Midbrain (tissue), 1 donor: ENCODE results near the gene ZSCAN25.
"Not testable (repeated sequence)": the region's sequence is repeated elsewhere in the genome, so short reads cannot be mapped to it uniquely, and the experiment has no call there.

ENCODE experiments used
- DNase-seq: peaks from one replicate; lab custom pipeline; 2025; lab: John Stamatoyannopoulos, UW

The ZSCAN25 gene

GRCh38 chr7:99645590-99645989 is 28.8 kb downstream of the ZSCAN25 start:
- no peak for DNase-seq

- DNase-seq = no peak
Measured at GRCh38 chr7:99648843-99649242, 32.1 kb downstream of the ZSCAN25 start.

GRCh38 chr7:99651290-99651689 is 34.5 kb downstream of the ZSCAN25 start:
- no peak for DNase-seq

GRCh38 chr7:99652671-99653070 is 35.9 kb downstream of the ZSCAN25 start:
- DNase-seq = no peak

- not testable (repeated sequence) for DNase-seq
Measured at GRCh38 chr7:99653269-99653668, 36.5 kb downstream of the ZSCAN25 start.

- DNase-seq = no peak
Measured at GRCh38 chr7:99653754-99654153, 37.0 kb downstream of the ZSCAN25 start.

GRCh38 chr7:99654626-99655025 is 37.9 kb downstream of the ZSCAN25 start:
- DNase-seq = not testable (repeated sequence)

- not testable (repeated sequence) for DNase-seq
Measured at GRCh38 chr7:99657879-99658278, 41.1 kb downstream of the ZSCAN25 start.

- no peak for DNase-seq
Measured at GRCh38 chr7:99665312-99666012, 48.7 kb downstream of the ZSCAN25 start.

GRCh38 chr7:99666013-99666395 is 49.3 kb downstream of the ZSCAN25 start:
- DNase-seq = no peak

- DNase-seq = no peak
Measured at GRCh38 chr7:99667179-99667578, 50.4 kb downstream of the ZSCAN25 start.

- DNase-seq = no peak
Measured at GRCh38 chr7:99668541-99668940, 51.8 kb downstream of the ZSCAN25 start.

- no peak for DNase-seq
Measured at GRCh38 chr7:99669782-99670181, 53.0 kb downstream of the ZSCAN25 start.

GRCh38 chr7:99672573-99672972 is 55.8 kb downstream of the ZSCAN25 start:
- DNase-seq = no peak

- DNase-seq = no peak
Measured at GRCh38 chr7:99674995-99675742, 58.4 kb downstream of the ZSCAN25 start.

- DNase-seq = no peak
Measured at GRCh38 chr7:99677013-99677647, 60.4 kb downstream of the ZSCAN25 start.

GRCh38 chr7:99677648-99678045 is 60.9 kb downstream of the ZSCAN25 start:
- no peak for DNase-seq

- no peak for DNase-seq
Measured at GRCh38 chr7:99679032-99679399, 62.3 kb downstream of the ZSCAN25 start.

GRCh38 chr7:99679400-99680191 is 62.9 kb downstream of the ZSCAN25 start, which contains the start of gene CYP3A5:
Gene CYP3A5 (minus strand): TSS chr7:99679996. CDS start chr7:99679896, 100 bp downstream.
- no peak for DNase-seq
